ENCODE measurements around the gene RALBP1. TPM values are rescaled to one million over a fixed set of nuclear protein-coding genes. Genes with fewer than 3 reads are reported as not detected.
A peak's percentile ranks its signal among the peaks of the same experiment; 100 is the strongest.

Gene RALBP1
- total and polyA plus RNA-seq, 4 donors = 32.2 to 51.6 (median 34.6) TPM

DNA sequence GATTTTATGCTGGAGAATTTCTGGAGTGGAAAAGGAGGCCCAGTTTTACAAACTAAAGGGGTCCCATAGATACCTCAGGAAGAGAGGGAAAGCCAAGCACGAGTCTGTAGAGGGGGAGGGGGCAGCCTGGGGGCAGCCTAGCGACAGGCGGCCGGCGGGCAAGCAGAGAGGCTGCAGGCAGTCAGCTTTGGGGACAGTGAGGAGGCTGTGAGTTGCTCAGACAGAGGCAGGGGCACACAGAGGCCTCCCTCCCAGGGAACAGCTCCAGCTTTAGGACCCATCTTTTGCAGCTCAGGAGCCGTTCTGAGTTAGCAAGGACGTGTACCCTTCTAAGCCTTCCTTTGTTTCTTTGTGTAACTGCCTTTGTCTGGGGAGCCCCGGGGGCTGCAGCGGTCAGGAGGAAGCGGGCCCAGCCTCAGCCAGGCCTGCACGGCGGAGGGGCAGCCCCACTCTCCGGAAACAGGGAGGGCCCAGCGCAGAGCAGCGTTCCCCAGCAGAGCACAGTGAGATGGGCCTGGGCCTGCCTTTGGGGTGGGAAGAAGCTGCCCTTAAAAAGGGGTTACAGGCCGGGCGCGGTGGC is 41.1 kb upstream of the RALBP1 start:
- Histone ChIP-seq H3K36me3 (ENCODE audit: control insufficient read depth, insufficient read depth, low read length) (no peaks in the 10 kb centered on the region), H3K9me3 (ENCODE audit: control insufficient read depth, insufficient read depth, low read length) (no peaks in the 10 kb centered on the region), H3K4me3 (ENCODE audit: low read depth, low read length) (no peak overlapping the region), H3K27ac (ENCODE audit: low read depth, low read length) (peak overlapping the region; percentile 42), H3K27me3 (ENCODE audit: control insufficient read depth, insufficient read depth, low read length) (no peaks in the 10 kb centered on the region), H3K4me1 (ENCODE audit: control insufficient read depth, insufficient read depth, low read length) (peaks cover 9% of the 10 kb centered on the region)
- WGBS (ENCODE audit: insufficient coverage) = 24% methylated on average over 16 of the region's 18 CpGs
- DNase-seq (ENCODE audit: low read depth in 4 of 6, low spot score in 6 of 6) = peak in 2 of 6 donors; percentile 20 to 30

DNA sequence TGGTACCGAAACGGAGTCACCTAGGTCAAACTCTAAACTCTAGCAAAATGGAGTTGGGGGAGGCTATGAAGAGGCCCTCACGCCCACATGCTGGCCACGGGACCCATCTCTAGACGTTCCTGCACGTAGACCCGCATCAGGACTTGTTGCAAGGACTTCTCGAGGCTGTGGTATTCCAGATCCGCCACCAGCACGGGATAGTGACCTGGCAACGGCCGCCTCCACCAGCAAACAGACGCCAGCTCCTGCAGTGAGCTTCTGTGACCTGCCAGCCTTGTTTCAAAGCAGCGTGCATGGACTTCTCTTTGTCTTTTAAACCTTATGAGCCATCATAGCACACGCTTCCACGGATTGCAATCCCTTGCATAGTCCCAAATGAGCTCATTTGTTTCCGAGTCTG is 40.3 kb upstream of the RALBP1 start:
- H3K27me3 ChIP-seq (ENCODE audit: control insufficient read depth, insufficient read depth, low read length) = no peaks in the 10 kb centered on the region
- H3K4me1 ChIP-seq (ENCODE audit: control insufficient read depth, insufficient read depth, low read length) = peaks cover 9% of the 10 kb centered on the region
- no peak for DNase-seq (ENCODE audit: low read depth in 4 of 6, low spot score in 6 of 6)
- 89% methylated on average over 14 of the region's 17 CpGs for WGBS (ENCODE audit: insufficient coverage)
- H3K27ac ChIP-seq (ENCODE audit: low read depth, low read length) = no peak overlapping the region
- no peaks in the 10 kb centered on the region for H3K36me3 ChIP-seq (ENCODE audit: control insufficient read depth, insufficient read depth, low read length)
- H3K4me3 ChIP-seq (ENCODE audit: low read depth, low read length) = no peak overlapping the region
- no peaks in the 10 kb centered on the region for H3K9me3 ChIP-seq (ENCODE audit: control insufficient read depth, insufficient read depth, low read length)

DNA sequence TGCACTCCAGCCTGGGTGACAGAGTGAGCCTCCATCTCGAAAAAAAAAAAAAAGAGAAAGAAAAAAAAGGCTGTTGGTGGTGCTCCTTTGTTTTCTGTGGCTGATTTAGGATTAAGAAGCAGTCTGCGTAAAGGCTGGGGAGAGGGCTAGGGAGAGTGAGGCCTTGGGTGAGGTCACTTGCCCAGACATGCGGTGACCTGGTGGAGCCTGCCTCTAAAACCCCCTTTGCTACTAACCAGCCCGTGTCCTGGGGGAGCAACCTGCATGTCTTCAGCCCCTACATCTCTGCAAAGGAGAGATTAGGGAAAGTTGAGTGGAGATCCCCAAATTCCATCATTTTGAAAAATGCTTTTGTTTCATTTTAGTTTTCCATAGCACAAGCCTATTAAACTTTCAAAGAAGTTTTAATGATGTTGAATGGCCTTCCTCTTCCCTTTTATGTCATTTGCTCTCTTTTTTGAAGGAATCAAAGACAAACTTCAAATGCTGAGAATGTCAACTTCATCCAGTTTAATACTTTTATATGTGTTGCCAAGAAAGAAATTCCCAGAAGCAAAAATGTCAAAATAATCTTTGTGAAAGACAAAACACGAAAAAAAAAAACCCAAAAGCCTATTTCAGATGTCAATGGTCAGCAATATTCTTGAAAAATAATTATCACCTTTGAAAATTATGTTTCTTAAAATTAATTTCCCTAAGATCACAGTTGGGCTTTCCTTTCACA is 38.9 kb upstream of the RALBP1 start:
- WGBS (ENCODE audit: insufficient coverage) = 100% methylated on average over 1 of the region's 5 CpGs
- Histone ChIP-seq H3K27ac (ENCODE audit: low read depth, low read length) (no peak overlapping the region), H3K9me3 (ENCODE audit: control insufficient read depth, insufficient read depth, low read length) (no peaks in the 10 kb centered on the region), H3K36me3 (ENCODE audit: control insufficient read depth, insufficient read depth, low read length) (no peaks in the 10 kb centered on the region), H3K4me3 (ENCODE audit: low read depth, low read length) (no peak overlapping the region), H3K4me1 (ENCODE audit: control insufficient read depth, insufficient read depth, low read length) (peaks cover 9% of the 10 kb centered on the region), H3K27me3 (ENCODE audit: control insufficient read depth, insufficient read depth, low read length) (no peaks in the 10 kb centered on the region)
- DNase-seq (ENCODE audit: low read depth in 4 of 6, low spot score in 6 of 6) = no peak

DNA sequence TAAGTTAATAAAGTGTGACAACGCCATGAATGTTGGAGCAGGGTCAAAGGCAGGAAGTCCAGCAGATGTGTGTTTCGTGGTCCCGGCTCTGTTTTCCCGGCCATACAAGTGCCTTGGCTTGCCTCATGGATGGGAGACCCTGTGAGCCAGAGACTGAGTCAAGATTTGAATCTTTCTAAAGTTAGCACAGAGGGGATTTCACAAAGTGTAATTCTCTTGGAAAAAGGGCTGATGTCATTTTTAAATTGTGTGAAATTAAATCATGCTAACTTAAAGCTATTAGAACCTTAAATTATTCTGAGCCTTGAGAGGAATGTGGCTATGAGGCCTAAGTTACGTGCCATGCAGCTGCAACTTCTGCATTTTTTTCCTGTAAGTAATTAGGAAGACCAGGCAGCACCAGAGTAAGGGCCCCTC is 38.3 kb upstream of the RALBP1 start:
- no peaks in the 10 kb centered on the region for H3K9me3 ChIP-seq (ENCODE audit: control insufficient read depth, insufficient read depth, low read length)
- peaks cover 9% of the 10 kb centered on the region for H3K4me1 ChIP-seq (ENCODE audit: control insufficient read depth, insufficient read depth, low read length)
- no peak for DNase-seq (ENCODE audit: low read depth in 4 of 6, low spot score in 6 of 6)
- no peaks in the 10 kb centered on the region for H3K27me3 ChIP-seq (ENCODE audit: control insufficient read depth, insufficient read depth, low read length)
- no peaks in the 10 kb centered on the region for H3K36me3 ChIP-seq (ENCODE audit: control insufficient read depth, insufficient read depth, low read length)
- H3K4me3 ChIP-seq (ENCODE audit: low read depth, low read length) = no peak overlapping the region
- no peak overlapping the region for H3K27ac ChIP-seq (ENCODE audit: low read depth, low read length)
- 41% methylated on average over 4 of the region's 5 CpGs for WGBS (ENCODE audit: insufficient coverage)

DNA sequence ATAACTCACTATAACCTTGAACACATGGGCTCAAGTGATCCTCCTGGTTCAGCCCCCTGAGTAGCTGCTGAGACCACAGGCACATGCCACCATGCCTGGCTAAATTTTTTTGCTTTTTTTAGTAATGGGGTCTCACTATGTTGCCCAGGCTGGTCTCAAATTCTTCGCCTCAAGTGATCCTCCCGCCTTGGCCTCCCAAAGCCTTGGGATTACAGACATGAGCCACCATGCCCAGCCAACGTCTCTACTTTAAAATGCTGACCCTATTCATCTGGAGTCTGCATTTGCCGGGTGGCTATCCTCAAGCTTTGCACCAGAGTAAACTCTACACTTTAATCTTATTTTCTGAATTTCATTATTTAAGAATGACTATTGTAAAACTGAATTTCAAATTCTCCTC is 37.6 kb upstream of the RALBP1 start:
- Histone ChIP-seq H3K4me3 (ENCODE audit: low read depth, low read length) (no peak overlapping the region), H3K27ac (ENCODE audit: low read depth, low read length) (no peak overlapping the region), H3K9me3 (ENCODE audit: control insufficient read depth, insufficient read depth, low read length) (no peaks in the 10 kb centered on the region), H3K27me3 (ENCODE audit: control insufficient read depth, insufficient read depth, low read length) (no peaks in the 10 kb centered on the region), H3K4me1 (ENCODE audit: control insufficient read depth, insufficient read depth, low read length) (peaks cover 9% of the 10 kb centered on the region), H3K36me3 (ENCODE audit: control insufficient read depth, insufficient read depth, low read length) (no peaks in the 10 kb centered on the region)
- WGBS (ENCODE audit: insufficient coverage) = 100% methylated on average over 2 of the region's 4 CpGs
- DNase-seq (ENCODE audit: low read depth in 4 of 6, low spot score in 6 of 6) = no peak

DNA sequence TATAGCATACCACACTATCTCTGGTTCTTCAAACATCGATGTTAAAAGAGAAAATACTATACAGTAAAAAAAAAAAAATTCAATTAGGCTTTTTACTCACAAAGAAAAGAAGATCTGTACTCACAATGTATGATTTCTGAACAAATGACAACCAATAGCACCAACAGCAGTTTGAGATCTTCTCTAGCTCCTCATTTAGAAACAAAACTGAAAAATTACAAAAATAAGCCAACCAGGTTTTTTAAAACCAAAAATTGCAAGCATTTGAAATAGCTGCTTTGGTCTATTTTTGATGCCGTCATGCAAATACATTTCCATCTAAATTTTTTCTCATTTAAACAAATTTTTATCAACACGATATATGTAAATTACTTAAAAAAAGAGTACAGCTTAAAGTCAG is 34.3 kb upstream of the RALBP1 start:
- WGBS (ENCODE audit: insufficient coverage) = no CpG with 5 or more reads among the region's 3 CpGs
- H3K4me3 ChIP-seq (ENCODE audit: low read depth, low read length) = no peak overlapping the region

DNA sequence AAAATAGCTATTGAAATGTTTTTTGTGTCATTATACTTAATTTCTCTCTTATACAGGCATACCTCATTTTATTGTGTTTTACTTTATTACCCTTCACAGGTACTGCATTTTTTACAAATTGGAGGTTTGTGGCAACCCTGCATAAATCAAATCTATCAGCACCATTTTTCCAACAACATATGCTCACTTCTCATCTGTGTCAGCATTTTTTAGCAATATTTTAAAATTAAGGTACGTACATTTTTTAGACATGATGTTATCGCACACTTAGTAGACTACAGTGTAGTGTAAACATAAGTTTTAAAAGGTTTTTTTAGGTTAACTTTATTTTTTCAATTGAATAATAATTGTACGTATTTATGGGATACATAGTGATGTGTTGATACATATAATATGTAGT is 30.8 kb upstream of the RALBP1 start:
- H3K4me3 ChIP-seq (ENCODE audit: low read depth, low read length) = no peak overlapping the region
- H3K4me1 ChIP-seq (ENCODE audit: control insufficient read depth, insufficient read depth, low read length) = no peaks in the 10 kb centered on the region
- H3K9me3 ChIP-seq (ENCODE audit: control insufficient read depth, insufficient read depth, low read length) = no peaks in the 10 kb centered on the region
- H3K27me3 ChIP-seq (ENCODE audit: control insufficient read depth, insufficient read depth, low read length) = no peaks in the 10 kb centered on the region
- H3K36me3 ChIP-seq (ENCODE audit: control insufficient read depth, insufficient read depth, low read length) = no peaks in the 10 kb centered on the region
- no CpG with 5 or more reads among the region's 3 CpGs for WGBS (ENCODE audit: insufficient coverage)
- H3K27ac ChIP-seq (ENCODE audit: low read depth, low read length) = no peak overlapping the region
- DNase-seq (ENCODE audit: low read depth in 4 of 6, low spot score in 6 of 6) = no peak

More for the DNA sequence above, 34.3 kb upstream of the RALBP1 start:
- H3K9me3 ChIP-seq (ENCODE audit: control insufficient read depth, insufficient read depth, low read length) = no peaks in the 10 kb centered on the region
- no peak for DNase-seq (ENCODE audit: low read depth in 4 of 6, low spot score in 6 of 6)
- no peak overlapping the region for H3K27ac ChIP-seq (ENCODE audit: low read depth, low read length)
- no peaks in the 10 kb centered on the region for H3K4me1 ChIP-seq (ENCODE audit: control insufficient read depth, insufficient read depth, low read length)
- no peaks in the 10 kb centered on the region for H3K27me3 ChIP-seq (ENCODE audit: control insufficient read depth, insufficient read depth, low read length)
- no peaks in the 10 kb centered on the region for H3K36me3 ChIP-seq (ENCODE audit: control insufficient read depth, insufficient read depth, low read length)

DNA sequence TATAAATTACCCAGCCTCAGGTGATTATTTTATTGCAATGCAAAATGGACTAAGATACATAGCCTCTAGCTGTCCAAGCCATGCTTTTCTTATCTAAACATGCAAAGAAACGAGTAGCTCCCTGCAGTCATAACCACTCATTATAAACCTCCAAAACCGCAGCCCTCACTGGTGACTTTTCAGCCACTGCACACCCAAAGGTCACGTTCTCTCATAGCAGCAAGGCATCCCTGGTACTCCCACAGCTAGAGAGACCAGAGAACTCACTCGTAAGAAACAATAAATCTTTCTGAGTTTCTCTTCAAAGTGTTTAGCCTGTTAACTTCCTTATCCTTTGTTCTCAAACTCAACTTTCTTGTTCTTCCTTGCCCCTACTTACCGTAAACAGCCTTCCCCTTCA is 28.5 kb upstream of the RALBP1 start:
- Histone ChIP-seq H3K4me1 (ENCODE audit: control insufficient read depth, insufficient read depth, low read length) (no peaks in the 10 kb centered on the region), H3K27me3 (ENCODE audit: control insufficient read depth, insufficient read depth, low read length) (no peaks in the 10 kb centered on the region), H3K27ac (ENCODE audit: low read depth, low read length) (no peak overlapping the region), H3K36me3 (ENCODE audit: control insufficient read depth, insufficient read depth, low read length) (no peaks in the 10 kb centered on the region), H3K4me3 (ENCODE audit: low read depth, low read length) (no peak overlapping the region), H3K9me3 (ENCODE audit: control insufficient read depth, insufficient read depth, low read length) (no peaks in the 10 kb centered on the region)
- DNase-seq (ENCODE audit: low read depth in 4 of 6, low spot score in 6 of 6) = no peak
- 86% methylated on average over 5 of the region's 5 CpGs for whole genome bisulfite sequencing (ENCODE audit: insufficient coverage)

DNA sequence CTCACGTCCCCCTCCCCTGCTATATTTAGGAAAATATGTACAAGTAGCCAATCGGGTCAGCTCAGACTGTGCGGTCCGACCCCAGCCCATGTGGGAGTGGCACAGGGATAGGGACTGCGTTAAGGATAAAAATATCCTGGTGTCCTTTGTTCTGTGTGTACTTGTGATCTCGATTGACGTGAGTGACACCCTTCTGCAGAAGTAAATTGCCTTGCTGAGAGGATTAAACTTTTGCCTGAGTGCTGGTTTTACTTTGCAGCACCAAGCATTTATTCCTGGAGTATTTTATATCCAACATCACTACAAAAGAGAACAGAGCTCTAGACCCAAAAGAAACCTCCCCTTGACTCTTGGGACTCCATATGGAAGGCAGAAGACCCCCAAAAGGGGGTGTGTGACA is 28.0 kb upstream of the RALBP1 start:
- WGBS (ENCODE audit: insufficient coverage) = 97% methylated on average over 4 of the region's 7 CpGs
- H3K4me3 ChIP-seq (ENCODE audit: low read depth, low read length) = no peak overlapping the region
- H3K36me3 ChIP-seq (ENCODE audit: control insufficient read depth, insufficient read depth, low read length) = no peaks in the 10 kb centered on the region
- no peaks in the 10 kb centered on the region for H3K4me1 ChIP-seq (ENCODE audit: control insufficient read depth, insufficient read depth, low read length)
- DNase-seq (ENCODE audit: low read depth in 4 of 6, low spot score in 6 of 6) = no peak
- no peak overlapping the region for H3K27ac ChIP-seq (ENCODE audit: low read depth, low read length)
- H3K9me3 ChIP-seq (ENCODE audit: control insufficient read depth, insufficient read depth, low read length) = no peaks in the 10 kb centered on the region
- no peaks in the 10 kb centered on the region for H3K27me3 ChIP-seq (ENCODE audit: control insufficient read depth, insufficient read depth, low read length)
